Measurements from ENCODE around the gene RRM1. TPM values are rescaled to one million over a fixed set of nuclear protein-coding genes. Genes with fewer than 3 reads are reported as not detected.

The RRM1 gene
- polyA plus RNA-seq, 3 donors from 2014 or later = 18.8 to 26.2 (median 25.9) TPM

Other genes with a start within 250 kb of the RRM1 start
- gene STIM1, start 239.1 kb upstream of the RRM1 start, polyA plus RNA-seq = 10 to 100 TPM; 28.7 to 53.1 (median 45.5) TPM